Measurements from ENCODE around the gene TBC1D10B.

Gene TBC1D10B

DNA sequence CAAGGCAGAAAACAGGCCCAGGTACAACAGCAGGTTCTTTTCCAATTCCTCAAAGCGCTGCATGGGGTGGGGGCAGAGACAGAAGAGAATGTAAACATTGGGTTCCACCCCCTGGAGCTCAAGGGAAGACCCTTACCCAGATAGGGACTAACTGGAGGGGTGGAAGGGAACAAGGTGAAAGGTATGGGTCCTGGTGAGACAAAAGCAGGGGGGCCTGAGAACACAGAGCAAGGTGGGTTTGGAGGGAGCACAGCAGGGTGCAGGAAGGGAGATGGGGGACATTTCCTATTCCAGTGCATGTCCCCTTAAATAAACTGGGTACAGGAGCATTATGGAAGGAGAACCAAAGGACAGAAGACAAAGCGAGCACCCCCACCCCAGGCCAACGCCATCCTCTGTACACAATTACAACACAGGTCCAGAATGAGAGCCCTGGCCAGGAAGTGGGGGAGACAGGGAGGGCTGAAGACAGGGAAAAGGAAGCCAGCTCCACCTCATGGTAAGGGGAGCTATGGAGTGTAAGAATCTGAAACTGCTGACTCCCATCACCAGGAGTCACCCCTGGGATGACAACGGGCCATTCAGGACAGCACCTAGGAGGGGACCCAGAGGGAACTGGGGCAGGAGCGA, 13.1 kb downstream of the TBC1D10B start (continued):
- TF ChIP-seq ZNF211 (tag by site-specific recombination; IDR thresholded peaks at IDR 0.05; ENCODE audit: low read depth) (no peak), ZNF654 (tag by site-specific recombination; IDR thresholded peaks at IDR 0.05; ENCODE audit: low read depth) (peak; percentile 16)

DNA sequence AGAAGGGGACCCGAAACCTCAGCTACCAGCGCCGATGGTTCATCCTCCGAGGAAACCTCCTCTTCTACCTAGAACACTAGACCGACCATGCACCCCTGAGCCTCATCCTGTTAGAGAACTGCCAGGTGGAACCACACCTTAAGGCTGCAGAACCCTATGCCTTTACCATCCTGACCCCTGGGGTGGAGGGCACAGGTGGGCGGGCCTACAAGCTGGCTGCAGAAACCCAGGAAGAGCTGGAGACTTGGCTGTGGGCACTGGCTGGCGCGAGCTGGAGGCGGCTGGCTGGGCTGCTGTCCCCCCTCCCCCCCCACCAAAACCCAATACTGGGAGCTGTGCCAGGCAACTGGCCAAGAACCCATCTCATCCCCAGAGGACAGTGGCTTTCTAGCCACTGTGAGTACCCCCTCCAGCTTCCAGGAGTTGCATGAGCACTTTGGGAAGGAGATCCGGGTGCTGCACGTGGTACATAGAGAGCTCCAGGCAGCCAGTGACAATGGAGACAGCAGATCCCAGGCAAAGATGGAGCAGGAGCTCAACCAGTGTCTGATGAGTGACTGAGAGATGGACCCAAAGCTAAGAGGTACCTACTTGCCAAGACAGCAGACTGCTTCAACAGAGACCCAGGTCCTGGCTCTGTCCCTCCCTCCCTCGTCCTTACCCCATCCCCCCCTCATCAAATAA, 13.8 kb downstream of the TBC1D10B start:
- ChIA-PET CTCF (interaction anchor here (0.5 to 1.1 kb wide), 5 partner anchors 16 to 304 kb away, joined by 3 to 5 read pairs (median 3); no protein-coding TSS in a partner anchor), POLR2A (interaction anchor here (0.7 to 4.5 kb wide), 7 partner anchors 9 to 291 kb away, joined by 3 to 60 read pairs (median 3); partner anchors contain the start of genes ALDOA, TBC1D10B, ZNF48 and ZNF771)
- Histone ChIP-seq H3K27ac (ENCODE audit: extremely low read depth, low read depth, low read length) (peak overlapping the region; percentile 72), H3K4me1 (ENCODE audit: control insufficient read depth, insufficient read depth, low read length) (no peaks in the 10 kb centered on the region), H3K36me3 (ENCODE audit: control insufficient read depth in 2 of 2, insufficient read depth in 1 of 2, low read length in 2 of 2) (peaks cover 6 to 78% of the 10 kb centered on the region in 2 experiments; a peak in 2 of 3 replicates), H3K4me3 (ENCODE audit: low read depth, low read length) (no peak overlapping the region), H3K9me3 (ENCODE audit: control insufficient read depth, insufficient read depth, low read depth, low read length) (no peaks in the 10 kb centered on the region)
- TF ChIP-seq, protein P1, sequence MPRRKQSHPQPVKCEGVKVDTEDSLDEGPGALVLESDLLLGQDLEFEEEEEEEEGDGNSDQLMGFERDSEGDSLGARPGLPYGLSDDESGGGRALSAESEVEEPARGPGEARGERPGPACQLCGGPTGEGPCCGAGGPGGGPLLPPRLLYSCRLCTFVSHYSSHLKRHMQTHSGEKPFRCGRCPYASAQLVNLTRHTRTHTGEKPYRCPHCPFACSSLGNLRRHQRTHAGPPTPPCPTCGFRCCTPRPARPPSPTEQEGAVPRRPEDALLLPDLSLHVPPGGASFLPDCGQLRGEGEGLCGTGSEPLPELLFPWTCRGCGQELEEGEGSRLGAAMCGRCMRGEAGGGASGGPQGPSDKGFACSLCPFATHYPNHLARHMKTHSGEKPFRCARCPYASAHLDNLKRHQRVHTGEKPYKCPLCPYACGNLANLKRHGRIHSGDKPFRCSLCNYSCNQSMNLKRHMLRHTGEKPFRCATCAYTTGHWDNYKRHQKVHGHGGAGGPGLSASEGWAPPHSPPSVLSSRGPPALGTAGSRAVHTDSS (tag by site-specific recombination; IDR thresholded peaks at IDR 0.05) = no peak
- TF ChIP-seq ZNF510 (tag by site-specific recombination; IDR thresholded peaks at IDR 0.05; ENCODE audit: insufficient replicate concordance) = no peak
- TF ChIP-seq, protein P2, sequence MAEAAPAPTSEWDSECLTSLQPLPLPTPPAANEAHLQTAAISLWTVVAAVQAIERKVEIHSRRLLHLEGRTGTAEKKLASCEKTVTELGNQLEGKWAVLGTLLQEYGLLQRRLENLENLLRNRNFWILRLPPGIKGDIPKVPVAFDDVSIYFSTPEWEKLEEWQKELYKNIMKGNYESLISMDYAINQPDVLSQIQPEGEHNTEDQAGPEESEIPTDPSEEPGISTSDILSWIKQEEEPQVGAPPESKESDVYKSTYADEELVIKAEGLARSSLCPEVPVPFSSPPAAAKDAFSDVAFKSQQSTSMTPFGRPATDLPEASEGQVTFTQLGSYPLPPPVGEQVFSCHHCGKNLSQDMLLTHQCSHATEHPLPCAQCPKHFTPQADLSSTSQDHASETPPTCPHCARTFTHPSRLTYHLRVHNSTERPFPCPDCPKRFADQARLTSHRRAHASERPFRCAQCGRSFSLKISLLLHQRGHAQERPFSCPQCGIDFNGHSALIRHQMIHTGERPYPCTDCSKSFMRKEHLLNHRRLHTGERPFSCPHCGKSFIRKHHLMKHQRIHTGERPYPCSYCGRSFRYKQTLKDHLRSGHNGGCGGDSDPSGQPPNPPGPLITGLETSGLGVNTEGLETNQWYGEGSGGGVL (tag by site-specific recombination; IDR thresholded peaks at IDR 0.05) = peak; percentile 75
- TF ChIP-seq SCRT2 (tag by site-specific recombination; IDR thresholded peaks at IDR 0.05) = peak; percentile 56; the same call in 1 of the 2 replicates
- peak; percentile 44; the same call in 1 of the 2 replicates for TF ChIP-seq ZNF341 (tag by site-specific recombination; IDR thresholded peaks at IDR 0.05; ENCODE audit: low read depth)
- peak; percentile 16; the same call in 1 of the 2 replicates for TF ChIP-seq ZFHX2 (tag by site-specific recombination; conservative IDR thresholded peaks at IDR 0.05)
- TF ChIP-seq ZBTB7A (tag by site-specific recombination; IDR thresholded peaks at IDR 0.05; ENCODE audit: low read depth) = no peak
- TF ChIP-seq, protein P3, sequence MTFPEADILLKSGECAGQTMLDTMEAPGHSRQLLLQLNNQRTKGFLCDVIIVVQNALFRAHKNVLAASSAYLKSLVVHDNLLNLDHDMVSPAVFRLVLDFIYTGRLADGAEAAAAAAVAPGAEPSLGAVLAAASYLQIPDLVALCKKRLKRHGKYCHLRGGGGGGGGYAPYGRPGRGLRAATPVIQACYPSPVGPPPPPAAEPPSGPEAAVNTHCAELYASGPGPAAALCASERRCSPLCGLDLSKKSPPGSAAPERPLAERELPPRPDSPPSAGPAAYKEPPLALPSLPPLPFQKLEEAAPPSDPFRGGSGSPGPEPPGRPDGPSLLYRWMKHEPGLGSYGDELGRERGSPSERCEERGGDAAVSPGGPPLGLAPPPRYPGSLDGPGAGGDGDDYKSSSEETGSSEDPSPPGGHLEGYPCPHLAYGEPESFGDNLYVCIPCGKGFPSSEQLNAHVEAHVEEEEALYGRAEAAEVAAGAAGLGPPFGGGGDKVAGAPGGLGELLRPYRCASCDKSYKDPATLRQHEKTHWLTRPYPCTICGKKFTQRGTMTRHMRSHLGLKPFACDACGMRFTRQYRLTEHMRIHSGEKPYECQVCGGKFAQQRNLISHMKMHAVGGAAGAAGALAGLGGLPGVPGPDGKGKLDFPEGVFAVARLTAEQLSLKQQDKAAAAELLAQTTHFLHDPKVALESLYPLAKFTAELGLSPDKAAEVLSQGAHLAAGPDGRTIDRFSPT (tag by site-specific recombination; IDR thresholded peaks at IDR 0.05) = peak; percentile 54; the same call in 1 of the 2 replicates
- peak; percentile 84 for TF ChIP-seq ZBTB17 (tag by site-specific recombination; IDR thresholded peaks at IDR 0.05)
- TF ChIP-seq, protein P4, sequence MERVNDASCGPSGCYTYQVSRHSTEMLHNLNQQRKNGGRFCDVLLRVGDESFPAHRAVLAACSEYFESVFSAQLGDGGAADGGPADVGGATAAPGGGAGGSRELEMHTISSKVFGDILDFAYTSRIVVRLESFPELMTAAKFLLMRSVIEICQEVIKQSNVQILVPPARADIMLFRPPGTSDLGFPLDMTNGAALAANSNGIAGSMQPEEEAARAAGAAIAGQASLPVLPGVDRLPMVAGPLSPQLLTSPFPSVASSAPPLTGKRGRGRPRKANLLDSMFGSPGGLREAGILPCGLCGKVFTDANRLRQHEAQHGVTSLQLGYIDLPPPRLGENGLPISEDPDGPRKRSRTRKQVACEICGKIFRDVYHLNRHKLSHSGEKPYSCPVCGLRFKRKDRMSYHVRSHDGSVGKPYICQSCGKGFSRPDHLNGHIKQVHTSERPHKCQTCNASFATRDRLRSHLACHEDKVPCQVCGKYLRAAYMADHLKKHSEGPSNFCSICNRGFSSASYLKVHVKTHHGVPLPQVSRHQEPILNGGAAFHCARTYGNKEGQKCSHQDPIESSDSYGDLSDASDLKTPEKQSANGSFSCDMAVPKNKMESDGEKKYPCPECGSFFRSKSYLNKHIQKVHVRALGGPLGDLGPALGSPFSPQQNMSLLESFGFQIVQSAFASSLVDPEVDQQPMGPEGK (tag by site-specific recombination; IDR thresholded peaks at IDR 0.05) = peak; percentile 18; the same call in 1 of the 2 replicates
- peak; percentile 19; the same call in 1 of the 2 replicates for TF ChIP-seq ZSCAN30 (tag by site-specific recombination; IDR thresholded peaks at IDR 0.05)
